HCT116 (cell line): Measurements from ENCODE around the gene VMAC. TPM values are rescaled to one million over a fixed set of nuclear protein-coding genes. Genes with fewer than 3 reads are reported as not detected.
"Not testable (repeated sequence)": the region's sequence is repeated elsewhere in the genome, so short reads cannot be mapped to it uniquely, and the experiment has no call there.

Experiments used
- ATAC-seq: fragments of 200-7000 bp; cut with Tn5 transposase; 2 replicates; pipeline ENCODE4 v1.9.1; 2020; ENCODE audit warnings: mild to moderate bottlenecking, moderate library complexity
- BruUV-seq: library from RNA; stranded (reverse); fragments of 400-500 nt; replicated peaks from 2 replicates; lab custom pipeline; 2021; lab: Mats Ljungman, UMichigan
- CTCF ChIA-PET: fragments of 300-600 bp; sonication (Branson Sonifier 250); formaldehyde crosslinking; loops from one replicate; lab custom pipeline; 2021; ENCODE audit warnings: antibody characterized with exemption; lab: Charles Lee
- POLR2A ChIA-PET: fragments of 300-600, 350-600 bp; sonication (Branson Sonifier 250); formaldehyde crosslinking; loops from one replicate; lab custom pipeline; 2021; ENCODE audit warnings: antibody characterized with exemption; lab: Charles Lee
- RAD21 ChIA-PET, 2 experiments: fragments of 300-600 bp; sonication (Branson Sonifier 250); formaldehyde crosslinking; loops; one replicate each; lab custom pipeline; 2023; ENCODE audit warnings: low total read pairs in 2 of 2; ENCODE audit not compliant: uncharacterized antibody in 2 of 2, unreplicated experiment in 2 of 2, low non-redundant PET in 1 of 2; lab: Charles Lee
- DNase-seq: peaks from one replicate; pipeline ENCODE4 v3.0.0-alpha.2; 2010; ENCODE audit warnings: low read depth, low spot score
- H2AFZ ChIP-seq: fragments of 200-600 bp; shearing (Covaris generic), sonication (generic); 2 replicates; pipeline ENCODE4 v1.6.1; 2017; ENCODE audit warnings: low read depth, mixed run types, mixed read lengths, antibody characterized with exemption, low read length; ENCODE audit not compliant: poor library complexity, severe bottlenecking
- H3K27ac ChIP-seq: 2 replicates; pipeline ENCODE4 v1.5.1; 2012; ENCODE audit warnings: low read depth, low read length
- H3K27me3 ChIP-seq: fragments of 200-600 bp; sonication (generic); 2 replicates; pipeline ENCODE4 v1.6.1; 2016; ENCODE audit warnings: mixed run types, low read length, mixed read lengths; ENCODE audit not compliant: insufficient read depth
- H3K36me3 ChIP-seq, 2 experiments: fragments of 200-500 bp in 1 of 2; fragments of 200-600 bp in 1 of 2; sonication (Bioruptor generic) in 1 of 2; sonication (generic) in 1 of 2; 2 replicates each; pipeline versions ENCODE4 v1.5.1 to v1.6.1; 2014 to 2016; ENCODE audit warnings: low read length in 2 of 2, inconsistent platforms in 1 of 2, mixed read lengths in 1 of 2, mixed run types in 1 of 2; ENCODE audit not compliant: insufficient read depth in 2 of 2, control insufficient read depth in 1 of 2
- H3K4me1 ChIP-seq, 2 experiments: fragments of 200-600 bp in 1 of 2; sonication (generic) in 1 of 2; 2 replicates each; pipeline versions ENCODE4 v1.5.1 to v1.6.1; 2012 to 2017; ENCODE audit warnings: low read length in 2 of 2, inconsistent platforms in 1 of 2, mild to moderate bottlenecking in 1 of 2, mixed read lengths in 1 of 2, mixed run types in 1 of 2, moderate library complexity in 1 of 2; ENCODE audit not compliant: insufficient read depth in 2 of 2, control insufficient read depth in 1 of 2
- H3K4me2 ChIP-seq: fragments of 200-600 bp; sonication (generic); 2 replicates; pipeline ENCODE4 v1.6.1; 2017; ENCODE audit warnings: mixed run types, low read length, mixed read lengths
- H3K4me3 ChIP-seq, 2 experiments: fragments of 200-600 bp in 1 of 2; sonication (generic) in 1 of 2; replicated peaks in 1 of 2; 2 replicates each; pipeline ENCODE4 v1.5.1; 2011 to 2016; ENCODE audit warnings: low read length in 2 of 2, control low read depth in 1 of 2, low read depth in 1 of 2, mild to moderate bottlenecking in 1 of 2, mixed read lengths in 1 of 2, mixed run types in 1 of 2
- H3K79me2 ChIP-seq: fragments of 200-600 bp; sonication (generic); 2 replicates; pipeline ENCODE4 v1.6.1; 2017; ENCODE audit warnings: mild to moderate bottlenecking, mixed run types, low read length, moderate library complexity, mixed read lengths; ENCODE audit not compliant: insufficient read depth
- H3K9ac ChIP-seq: fragments of 200-600 bp; sonication (generic); 2 replicates; pipeline ENCODE4 v1.6.1; 2016; ENCODE audit warnings: low read length, mixed read lengths
- H3K9me2 ChIP-seq: fragments of 200-600 bp; sonication (generic), shearing (Covaris generic); 2 replicates; pipeline ENCODE4 v1.6.1; 2017; ENCODE audit warnings: mixed run types, mild to moderate bottlenecking, moderate library complexity; ENCODE audit not compliant: insufficient read depth
- H3K9me3 ChIP-seq, 2 experiments: fragments of 200-500 bp in 1 of 2; fragments of 200-600 bp in 1 of 2; sonication (Bioruptor generic) in 1 of 2; sonication (generic) in 1 of 2; 2 replicates each; pipeline ENCODE4 v1.6.1; 2014 to 2017; ENCODE audit warnings: low read length in 2 of 2, mixed read lengths in 2 of 2, inconsistent platforms in 1 of 2, low read depth in 1 of 2, mild to moderate bottlenecking in 1 of 2, mixed run types in 1 of 2, moderate library complexity in 1 of 2; ENCODE audit not compliant: control insufficient read depth in 1 of 2, insufficient read depth in 1 of 2
- H4K20me1 ChIP-seq: fragments of 200-600 bp; sonication (generic), shearing (Covaris generic); 2 replicates; pipeline ENCODE4 v1.6.1; 2017; ENCODE audit warnings: mixed run types, mild to moderate bottlenecking, moderate library complexity; ENCODE audit not compliant: insufficient read depth
- CBX3 ChIP-seq: IDR thresholded peaks from 2 replicates; pipeline ENCODE4 v1.6.1; 2012; ENCODE audit warnings: low read depth
- CEBPB ChIP-seq: IDR thresholded peaks from 2 replicates; pipeline ENCODE4 v1.6.1; 2012; ENCODE audit warnings: low read depth
- EGR1 ChIP-seq: IDR thresholded peaks from 2 replicates; pipeline ENCODE4 v1.6.1; 2012; ENCODE audit warnings: low read depth
- TCF7L2 ChIP-seq: IDR thresholded peaks from 2 replicates; pipeline ENCODE4 v1.7.0; 2011; ENCODE audit warnings: borderline replicate concordance, inconsistent platforms; ENCODE audit not compliant: insufficient read depth, insufficient read length; ENCODE audit errors: extremely low read depth
- ZFX ChIP-seq: fragments of 450-650 bp; IDR thresholded peaks from 2 replicates; pipeline ENCODE4 v1.6.1; 2017
- intact Hi-C: fragments of 100-400 bp; cut with micrococcal nuclease; formaldehyde crosslinking; loops from 2 replicates; pipeline ENCODE4 v1.10.0; 2022
- total RNA-seq: library from RNA; stranded (reverse); gene quantifications from one replicate; pipeline ENCODE4 v1.2.1, GENCODE V29; 2021; ENCODE audit not compliant: unreplicated experiment
- TF ChIP-seq, protein P1 (sequence below), 3 experiments: fragments of 200-600 bp in 1 of 3; sonication (generic) in 1 of 3; IDR thresholded peaks in 2 of 3; conservative IDR thresholded peaks in 1 of 3; 2 replicates each; pipeline ENCODE4 v1.5.1; 2012 to 2017; ENCODE audit warnings: low read depth in 2 of 3, low read length in 2 of 3, antibody characterized with exemption in 1 of 3, borderline replicate concordance in 1 of 3, control low read depth in 1 of 3, mild to moderate bottlenecking in 1 of 3, mixed read lengths in 1 of 3, mixed run types in 1 of 3, moderate library complexity in 1 of 3; ENCODE audit not compliant: insufficient read depth in 1 of 3
- TF ChIP-seq, protein P2 (sequence below): IDR thresholded peaks from 2 replicates; pipeline ENCODE4 v1.6.1; 2012

Gene VMAC
- total RNA-seq, 1 experiment from 2014 or later = 2.1 TPM

DNA sequence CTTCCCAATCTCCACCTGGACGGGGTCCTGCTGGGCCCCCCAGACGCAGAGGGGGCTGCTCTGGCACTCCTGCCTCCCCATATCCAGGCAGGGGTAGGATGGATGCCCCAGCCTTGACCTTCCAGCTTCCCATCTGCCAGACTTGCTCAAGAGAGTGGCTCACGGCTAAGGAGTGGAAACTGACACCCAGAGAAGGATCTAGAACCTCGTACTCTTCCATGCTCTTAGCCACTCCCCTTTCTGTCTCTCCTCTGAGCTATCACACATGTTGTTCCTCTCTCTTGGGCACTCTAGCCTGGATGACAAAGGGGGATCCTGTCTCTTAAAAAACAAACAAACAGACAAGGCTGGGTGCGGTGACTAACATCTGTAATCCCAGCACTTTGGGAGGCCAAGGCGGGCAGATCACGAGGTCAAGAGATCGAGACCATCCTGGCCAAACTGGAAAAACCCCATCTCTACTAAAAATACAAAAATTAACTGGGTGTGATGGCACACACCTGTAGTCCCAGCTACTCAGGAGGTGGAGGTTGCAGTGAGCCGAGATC lies 22.2 kb upstream of the VMAC start:
- BruUV-seq = no TSS peak
- no peaks in the 10 kb centered on the region for H3K36me3 ChIP-seq
- POLR2A ChIA-PET = no interaction called here
- no peak for TF ChIP-seq ZFX
- TF ChIP-seq, protein P1, sequence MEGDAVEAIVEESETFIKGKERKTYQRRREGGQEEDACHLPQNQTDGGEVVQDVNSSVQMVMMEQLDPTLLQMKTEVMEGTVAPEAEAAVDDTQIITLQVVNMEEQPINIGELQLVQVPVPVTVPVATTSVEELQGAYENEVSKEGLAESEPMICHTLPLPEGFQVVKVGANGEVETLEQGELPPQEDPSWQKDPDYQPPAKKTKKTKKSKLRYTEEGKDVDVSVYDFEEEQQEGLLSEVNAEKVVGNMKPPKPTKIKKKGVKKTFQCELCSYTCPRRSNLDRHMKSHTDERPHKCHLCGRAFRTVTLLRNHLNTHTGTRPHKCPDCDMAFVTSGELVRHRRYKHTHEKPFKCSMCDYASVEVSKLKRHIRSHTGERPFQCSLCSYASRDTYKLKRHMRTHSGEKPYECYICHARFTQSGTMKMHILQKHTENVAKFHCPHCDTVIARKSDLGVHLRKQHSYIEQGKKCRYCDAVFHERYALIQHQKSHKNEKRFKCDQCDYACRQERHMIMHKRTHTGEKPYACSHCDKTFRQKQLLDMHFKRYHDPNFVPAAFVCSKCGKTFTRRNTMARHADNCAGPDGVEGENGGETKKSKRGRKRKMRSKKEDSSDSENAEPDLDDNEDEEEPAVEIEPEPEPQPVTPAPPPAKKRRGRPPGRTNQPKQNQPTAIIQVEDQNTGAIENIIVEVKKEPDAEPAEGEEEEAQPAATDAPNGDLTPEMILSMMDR (IDR thresholded peaks at IDR 0.05 in 2 of 3, conservative IDR thresholded peaks at IDR 0.05 in 1 of 3; ENCODE audit: borderline replicate concordance in 1 of 3, insufficient read depth in 1 of 3, low read depth in 2 of 3, low read length in 2 of 3) = no peak
- TF ChIP-seq EGR1 = no peak
- no peak for TF ChIP-seq CEBPB
- TF ChIP-seq CBX3 = no peak
- TF ChIP-seq, protein P2, sequence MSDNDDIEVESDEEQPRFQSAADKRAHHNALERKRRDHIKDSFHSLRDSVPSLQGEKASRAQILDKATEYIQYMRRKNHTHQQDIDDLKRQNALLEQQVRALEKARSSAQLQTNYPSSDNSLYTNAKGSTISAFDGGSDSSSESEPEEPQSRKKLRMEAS = no peak
- TF ChIP-seq TCF7L2 = no peak
- TF ChIP-seq, all 23 proteins: peak for 0
- ATAC-seq (no peak), DNase-seq (no peak)
- Histone ChIP-seq H3K27me3 (no peaks in the 10 kb centered on the region), H3K9me2 (no peaks in the 10 kb centered on the region), H3K4me1 (peaks cover 5 to 8% of the 10 kb centered on the region in 2 experiments), H3K79me2 (no peaks in the 10 kb centered on the region), H3K9ac (no peak overlapping the region), H2AFZ (no peak overlapping the region), H3K27ac (no peak overlapping the region), H3K9me3 (no peaks in the 10 kb centered on the region), H3K4me2 (no peak overlapping the region), H3K4me3 (no peak overlapping the region), H4K20me1 (no peaks in the 10 kb centered on the region)
- intact Hi-C loops = no loop called here
- CTCF ChIA-PET = interaction anchor here (4.5 kb wide), 1 partner anchor 78 kb away, joined by 15 read pairs; the partner anchor contains the start of gene NRTN
- RAD21 ChIA-PET = no interaction called here

DNA sequence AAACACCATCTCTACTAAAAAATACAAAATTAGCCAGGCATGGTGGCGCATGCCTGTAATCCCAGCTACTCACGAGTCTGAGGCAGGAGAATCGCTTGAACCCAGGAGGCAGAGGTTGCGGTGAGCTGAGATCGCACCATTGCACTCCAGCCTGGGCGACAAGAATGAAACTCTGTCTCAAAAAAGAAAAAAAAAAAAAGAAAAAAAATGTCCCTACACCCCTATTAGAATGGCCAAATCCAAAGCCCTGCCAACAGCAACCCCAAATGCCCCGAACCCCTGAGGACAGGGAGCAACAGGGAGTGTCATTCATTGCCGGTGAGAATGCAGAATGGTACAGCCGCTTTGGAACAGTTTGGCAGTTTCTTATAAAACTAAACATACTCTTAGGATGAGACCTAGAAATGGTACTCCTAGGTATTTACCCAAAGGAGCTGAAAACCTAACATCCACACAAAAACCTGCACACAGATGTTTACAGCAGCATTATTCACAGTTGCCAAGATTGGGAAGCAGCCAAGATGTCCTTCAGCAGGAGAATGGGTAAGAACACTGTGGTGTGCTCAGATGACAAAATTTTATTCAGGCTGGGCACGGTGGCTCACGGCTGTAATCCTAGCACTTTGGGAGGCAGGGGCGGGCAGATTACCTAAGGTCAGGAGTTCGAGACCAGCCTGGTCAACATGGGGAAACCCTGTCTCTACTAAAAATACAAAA lies 21.4 kb upstream of the VMAC start:
- H3K9ac ChIP-seq, ATAC-seq, H3K9me3 ChIP-seq, H3K4me1 ChIP-seq, H3K9me2 ChIP-seq, intact Hi-C loops, H3K27ac ChIP-seq, H3K79me2 ChIP-seq, BruUV-seq, H3K27me3 ChIP-seq, RAD21 ChIA-PET, H2AFZ ChIP-seq, H3K4me2 ChIP-seq, H3K4me3 ChIP-seq, H3K36me3 ChIP-seq, DNase-seq, H4K20me1 ChIP-seq, POLR2A ChIA-PET: not testable (repeated sequence)
- CTCF ChIA-PET = interaction anchor here (4.5 kb wide), 1 partner anchor 79 kb away, joined by 15 read pairs; the partner anchor contains the start of gene NRTN

DNA sequence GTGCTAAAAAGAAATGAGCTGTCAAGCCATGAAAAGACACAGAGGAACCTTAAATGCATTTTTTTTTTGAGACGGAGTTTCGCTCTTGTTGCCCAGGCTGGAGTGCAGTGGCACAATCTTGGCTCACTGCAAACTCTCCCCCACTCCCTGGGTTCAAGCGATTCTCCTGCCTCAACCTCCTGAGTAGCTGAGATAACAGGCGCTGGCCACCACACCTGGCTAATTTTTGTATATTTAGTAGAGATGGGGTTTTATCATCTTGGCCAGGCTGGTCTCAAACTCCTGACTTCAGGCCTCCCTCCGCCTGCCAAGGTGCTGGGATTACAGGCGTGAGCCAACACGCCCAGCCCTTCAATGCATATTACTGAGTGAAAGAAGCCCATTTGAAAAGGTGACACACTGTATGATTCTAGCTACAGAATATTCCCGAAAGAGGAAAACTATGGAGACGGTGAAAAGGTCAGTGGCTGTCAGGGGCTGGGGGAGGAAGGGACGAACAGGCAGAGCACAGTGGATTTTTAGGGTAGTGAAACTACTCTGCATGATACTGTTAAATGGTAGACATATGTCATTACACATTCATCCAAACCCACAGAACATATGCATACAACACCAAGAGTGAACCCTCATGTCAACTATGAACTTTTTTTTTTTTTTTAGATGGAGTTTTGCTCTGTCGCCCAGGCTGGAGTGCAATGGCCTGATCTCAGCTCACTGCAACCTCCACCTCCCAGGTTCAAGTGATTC lies 20.4 kb upstream of the VMAC start:
- H3K27ac ChIP-seq, BruUV-seq, H4K20me1 ChIP-seq, intact Hi-C loops, H3K4me2 ChIP-seq, H3K9me3 ChIP-seq, ATAC-seq, H3K27me3 ChIP-seq, H3K79me2 ChIP-seq, H3K4me3 ChIP-seq, H3K9me2 ChIP-seq, DNase-seq, RAD21 ChIA-PET, H3K4me1 ChIP-seq, H2AFZ ChIP-seq, H3K36me3 ChIP-seq, POLR2A ChIA-PET, H3K9ac ChIP-seq: not testable (repeated sequence)
- CTCF ChIA-PET = interaction anchor here (4.5 kb wide), 1 partner anchor 80 kb away, joined by 15 read pairs; the partner anchor contains the start of gene NRTN
